MG63 (cell line): ENCODE results near the gene AJAP1. TPM values are rescaled to one million over a fixed set of nuclear protein-coding genes. Genes with fewer than 3 reads are reported as not detected.

Experiments used
- DNase-seq: peaks from one replicate; pipeline ENCODE4 v3.0.0-alpha.2; 2020
- H3K27me3 ChIP-seq: fragments of 250-450 bp; sonication (Bioruptor Pico); 2 replicates; pipeline ENCODE4 v1.5.1; 2020; ENCODE audit warnings: mild to moderate bottlenecking, moderate library complexity
- H3K36me3 ChIP-seq: fragments of 250-450 bp; sonication (Bioruptor Pico); 2 replicates; pipeline ENCODE4 v1.5.1; 2020; ENCODE audit warnings: mild to moderate bottlenecking, moderate library complexity
- H3K4me3 ChIP-seq: fragments of 250-450 bp; sonication (Bioruptor Pico); 2 replicates; pipeline ENCODE4 v1.5.1; 2020; ENCODE audit warnings: mild to moderate bottlenecking, moderate library complexity
- H3K9me3 ChIP-seq: fragments of 250-450 bp; sonication (Bioruptor Pico); 2 replicates; pipeline ENCODE4 v1.5.1; 2020; ENCODE audit warnings: mild to moderate bottlenecking, moderate library complexity
- total RNA-seq: library from RNA; depleted of rRNA; stranded (reverse); fragments of >200 nt; shearing (Covaris generic); gene quantifications from 2 replicates; pipeline ENCODE4 v1.2.3, GENCODE V29; 2014; ENCODE audit warnings: low replicate concordance

Gene AJAP1
- total RNA-seq, 1 experiment from 2014 or later = not detected

- Histone ChIP-seq H3K4me3 (no peak overlapping the region), H3K9me3 (no peaks in the 10 kb centered on the region), H3K36me3 (no peaks in the 10 kb centered on the region), H3K27me3 (no peaks in the 10 kb centered on the region)
- no peak for DNase-seq
These were observed 30.6 kb downstream of the AJAP1 start for GRCh38 chr1:4684864-4685522.

GRCh38 chr1:4685523-4685865 is 31.1 kb downstream of the AJAP1 start:
- DNase-seq = no peak
- Histone ChIP-seq H3K36me3 (no peaks in the 10 kb centered on the region), H3K9me3 (no peaks in the 10 kb centered on the region), H3K27me3 (no peaks in the 10 kb centered on the region), H3K4me3 (no peak overlapping the region)

GRCh38 chr1:4687943-4688342 is 33.5 kb downstream of the AJAP1 start:
- H3K4me3 ChIP-seq = no peak overlapping the region
- H3K36me3 ChIP-seq = no peaks in the 10 kb centered on the region
- no peaks in the 10 kb centered on the region for H3K9me3 ChIP-seq
- no peaks in the 10 kb centered on the region for H3K27me3 ChIP-seq
- no peak for DNase-seq

- Histone ChIP-seq H3K27me3 (no peaks in the 10 kb centered on the region), H3K9me3 (no peaks in the 10 kb centered on the region), H3K36me3 (no peaks in the 10 kb centered on the region), H3K4me3 (no peak overlapping the region)
- no peak for DNase-seq
These were observed 35.0 kb downstream of the AJAP1 start for GRCh38 chr1:4689271-4689935.

GRCh38 chr1:4689941-4690635 is 35.7 kb downstream of the AJAP1 start:
- Histone ChIP-seq H3K36me3 (no peaks in the 10 kb centered on the region), H3K27me3 (no peaks in the 10 kb centered on the region), H3K4me3 (no peak overlapping the region), H3K9me3 (no peaks in the 10 kb centered on the region)
- no peak for DNase-seq

GRCh38 chr1:4690951-4691675 is 36.7 kb downstream of the AJAP1 start:
- H3K9me3 ChIP-seq = no peaks in the 10 kb centered on the region
- H3K4me3 ChIP-seq = no peak overlapping the region
- DNase-seq = peak; percentile 69
- no peaks in the 10 kb centered on the region for H3K27me3 ChIP-seq
- H3K36me3 ChIP-seq = no peaks in the 10 kb centered on the region

- DNase-seq = no peak
- H3K36me3 ChIP-seq = no peaks in the 10 kb centered on the region
- no peaks in the 10 kb centered on the region for H3K27me3 ChIP-seq
- no peaks in the 10 kb centered on the region for H3K9me3 ChIP-seq
- no peak overlapping the region for H3K4me3 ChIP-seq
These were observed 37.5 kb downstream of the AJAP1 start for GRCh38 chr1:4691766-4692405.

GRCh38 chr1:4692437-4692836 is 38.0 kb downstream of the AJAP1 start:
- Histone ChIP-seq H3K4me3 (no peak overlapping the region), H3K36me3 (no peaks in the 10 kb centered on the region), H3K27me3 (no peaks in the 10 kb centered on the region), H3K9me3 (no peaks in the 10 kb centered on the region)
- no peak for DNase-seq

- H3K36me3 ChIP-seq = no peaks in the 10 kb centered on the region
- no peaks in the 10 kb centered on the region for H3K27me3 ChIP-seq
- H3K4me3 ChIP-seq = no peak overlapping the region
- no peak for DNase-seq
- H3K9me3 ChIP-seq = no peaks in the 10 kb centered on the region
These were observed 38.9 kb downstream of the AJAP1 start for GRCh38 chr1:4693331-4693730.

- Histone ChIP-seq H3K9me3 (no peaks in the 10 kb centered on the region), H3K4me3 (no peak overlapping the region), H3K27me3 (no peaks in the 10 kb centered on the region), H3K36me3 (no peaks in the 10 kb centered on the region)
- DNase-seq = no peak
These were observed 39.5 kb downstream of the AJAP1 start for GRCh38 chr1:4693891-4694290.

- Histone ChIP-seq H3K9me3 (no peaks in the 10 kb centered on the region), H3K4me3 (no peak overlapping the region), H3K27me3 (no peaks in the 10 kb centered on the region), H3K36me3 (no peaks in the 10 kb centered on the region)
- DNase-seq = no peak
These were observed 40.1 kb downstream of the AJAP1 start for GRCh38 chr1:4694492-4694891.

- Histone ChIP-seq H3K9me3 (no peaks in the 10 kb centered on the region), H3K27me3 (no peaks in the 10 kb centered on the region), H3K4me3 (no peak overlapping the region), H3K36me3 (no peaks in the 10 kb centered on the region)
- no peak for DNase-seq
These were observed 40.8 kb downstream of the AJAP1 start for GRCh38 chr1:4695241-4695640.

- no peaks in the 10 kb centered on the region for H3K36me3 ChIP-seq
- no peaks in the 10 kb centered on the region for H3K9me3 ChIP-seq
- H3K4me3 ChIP-seq = no peak overlapping the region
- DNase-seq = no peak
- H3K27me3 ChIP-seq = no peaks in the 10 kb centered on the region
These were observed 41.8 kb downstream of the AJAP1 start for GRCh38 chr1:4696161-4696745.

GRCh38 chr1:4696753-4697152 is 42.3 kb downstream of the AJAP1 start:
- no peaks in the 10 kb centered on the region for H3K9me3 ChIP-seq

GRCh38 chr1:4697801-4698200 is 43.4 kb downstream of the AJAP1 start:
- no peaks in the 10 kb centered on the region for H3K36me3 ChIP-seq
- no peak overlapping the region for H3K4me3 ChIP-seq
- DNase-seq = no peak
- no peaks in the 10 kb centered on the region for H3K27me3 ChIP-seq
- no peaks in the 10 kb centered on the region for H3K9me3 ChIP-seq

More at GRCh38 chr1:4696753-4697152, 42.3 kb downstream of the AJAP1 start:
- H3K36me3 ChIP-seq = no peaks in the 10 kb centered on the region
- DNase-seq = no peak
- no peak overlapping the region for H3K4me3 ChIP-seq
- H3K27me3 ChIP-seq = no peaks in the 10 kb centered on the region

- H3K36me3 ChIP-seq = no peaks in the 10 kb centered on the region
- no peaks in the 10 kb centered on the region for H3K27me3 ChIP-seq
- H3K4me3 ChIP-seq = no peak overlapping the region
- no peak for DNase-seq
- no peaks in the 10 kb centered on the region for H3K9me3 ChIP-seq
These were observed 44.5 kb downstream of the AJAP1 start for GRCh38 chr1:4698911-4699310.
